K562 (cell line): ENCODE measurements around the gene BBC3. TPM values are rescaled to one million over a fixed set of nuclear protein-coding genes. Genes with fewer than 3 reads are reported as not detected.

Experiments used
- ARID3A ChIP-seq: IDR thresholded peaks from 2 replicates; pipeline ENCODE4 v1.6.1; 2012; ENCODE audit warnings: low read depth, low read length, improper control_type of control experiment, borderline replicate concordance
- DNMT1 ChIP-seq: fragments of 450-650 bp; IDR thresholded peaks from 2 replicates; pipeline ENCODE4 v1.6.1; 2016; ENCODE audit warnings: antibody characterized with exemption, mild to moderate bottlenecking
- HDAC1 ChIP-seq, 2 experiments: fragments of 450-650 bp; IDR thresholded peaks; 2 replicates each; pipeline ENCODE4 v1.6.1; 2016 to 2017; ENCODE audit warnings: inconsistent platforms in 1 of 2, mild to moderate bottlenecking in 1 of 2, moderate library complexity in 1 of 2
- HNRNPLL ChIP-seq: fragments of 200-400 bp; formaldehyde crosslinking; IDR thresholded peaks from 2 replicates; pipeline ENCODE4 v1.6.1; 2017; ENCODE audit warnings: low read length, low read depth, mild to moderate bottlenecking; ENCODE audit not compliant: poor library complexity, severe bottlenecking
- KLF1 ChIP-seq: fragments of 450-650 bp; IDR thresholded peaks from 2 replicates; pipeline ENCODE4 v1.6.1; 2016; ENCODE audit warnings: missing genetic modification characterization, missing compliant biosample characterization
- MEF2A ChIP-seq: IDR thresholded peaks from 2 replicates; pipeline ENCODE4 v1.6.1; 2011; ENCODE audit warnings: low read depth, mild to moderate bottlenecking, low read length, moderate library complexity; ENCODE audit not compliant: control insufficient read depth
- MYNN ChIP-seq, 2 experiments: sonication (generic); formaldehyde crosslinking in 1 of 2; IDR thresholded peaks; 2 replicates each; pipeline versions ENCODE4 v1.5.0 to v1.6.1; 2016 to 2020; ENCODE audit warnings: antibody characterized with exemption in 1 of 2, missing genetic modification reagents in 1 of 2
- SIRT6 ChIP-seq: IDR thresholded peaks from one replicate; pipeline ENCODE4 v1.6.1; 2012; ENCODE audit warnings: low read depth, mild to moderate bottlenecking, control low read depth, inconsistent platforms, low read length, moderate library complexity
- TBP ChIP-seq: optimal IDR thresholded peaks from 2 replicates; pipeline ENCODE3; 2011; ENCODE audit warnings: low read depth, low read length, improper control_type of control experiment
- TSHZ1 ChIP-seq: fragments of 250-450 bp; sonication (Bioruptor Pico); IDR thresholded peaks from 2 replicates; pipeline ENCODE4 v1.4.0; 2020; ENCODE audit warnings: mild to moderate bottlenecking, moderate library complexity
- ZNF212 ChIP-seq: fragments of 450-650 bp; formaldehyde crosslinking; IDR thresholded peaks from 2 replicates; pipeline ENCODE4 v1.4.0; 2020; ENCODE audit warnings: mild to moderate bottlenecking
- ZNF583 ChIP-seq: fragments of 250-450 bp; sonication (Bioruptor Pico); IDR thresholded peaks from 2 replicates; pipeline ENCODE4 v1.4.0; 2020
- ZNF584 ChIP-seq: fragments of 200-800 bp; sonication (Bioruptor generic); IDR thresholded peaks from 2 replicates; pipeline ENCODE4 v1.6.1; 2016; ENCODE audit warnings: low read depth, mild to moderate bottlenecking, missing genetic modification characterization, missing compliant biosample characterization
- ZNF79 ChIP-seq: fragments of 250-450 bp; sonication (Bioruptor Pico); IDR thresholded peaks from 2 replicates; pipeline ENCODE4 v1.4.0; 2020; ENCODE audit warnings: low read depth, mild to moderate bottlenecking, moderate library complexity
- polyA plus RNA-seq, 8 experiments: library from polyadenylated mRNA; depleted of rRNA in 4 of 8; stranded (reverse) in 5 of 8; unstranded in 3 of 8; fragments of >200 nt; fragmentation: Nextera tagmentation in 2 of 8; fragmentation: Illumina TruSeq in 1 of 8; extraction: Ambion mirVana in 2 of 8; extraction: Trizol in 1 of 8; gene quantifications; 2 replicates each; pipeline versions ENCODE4 v1.2.1 to v1.2.3, GENCODE V29; 2011 to 2014; ENCODE audit warnings: inconsistent platforms in 1 of 8, missing spikeins in 1 of 8
- total RNA-seq, 7 experiments: library from RNA; depleted of rRNA in 6 of 7; stranded (reverse); fragments of >200 nt in 6 of 7; fragmentation: Illumina TruSeq in 2 of 7; extraction: Trizol in 2 of 7; gene quantifications; 2 replicates each; pipeline versions ENCODE4 v1.2.1 to v1.2.3, GENCODE V29; 2011 to 2021; ENCODE audit warnings: low replicate concordance in 1 of 7

Gene BBC3
- total and polyA plus RNA-seq, 9 of the 15 experiments (the other 6 are each of a cell fraction or from before 2014, with no cell fraction given), result 0.15 to 30.7 (median 4.8) TPM

- TF ChIP-seq TSHZ1 (CRISPR knock-in tag), result no peak
- no peak for TF ChIP-seq ZNF79 (CRISPR knock-in tag)
- TF ChIP-seq MYNN (IDR thresholded peaks at IDR 0.05), result peak; percentile 78
- TF ChIP-seq MYNN (CRISPR knock-in tag; IDR thresholded peaks at IDR 0.05), result no peak
- no peak for TF ChIP-seq ZNF583 (CRISPR knock-in tag)
- TF ChIP-seq TBP, result no peak
- TF ChIP-seq ZNF584 (CRISPR knock-in tag), result peak; percentile 84
- TF ChIP-seq ZNF212 (CRISPR knock-in tag), result no peak
- peak; percentile 80 for TF ChIP-seq KLF1 (tag)
- TF ChIP-seq MEF2A, result no peak
- TF ChIP-seq SIRT6, result no peak
- TF ChIP-seq HDAC1 (IDR thresholded peaks at IDR 0.05), result peak in 1 of 2 experiments; percentile 88; a peak in 2 of 4 replicates
- TF ChIP-seq HNRNPLL, result peak; percentile 38
- TF ChIP-seq ARID3A, result no peak
- TF ChIP-seq DNMT1, result peak; percentile 68
These were observed 13.0 kb upstream of the BBC3 start (continued) for GRCh38 chr19:47243776-47244547.
